ENCODE data around the gene KIAA1549. TPM values are rescaled to one million over a fixed set of nuclear protein-coding genes. Genes with fewer than 3 reads are reported as not detected.

The KIAA1549 gene
- total RNA-seq, 2 donors from 2014 or later = 0.95 to 1.8 TPM

DNA sequence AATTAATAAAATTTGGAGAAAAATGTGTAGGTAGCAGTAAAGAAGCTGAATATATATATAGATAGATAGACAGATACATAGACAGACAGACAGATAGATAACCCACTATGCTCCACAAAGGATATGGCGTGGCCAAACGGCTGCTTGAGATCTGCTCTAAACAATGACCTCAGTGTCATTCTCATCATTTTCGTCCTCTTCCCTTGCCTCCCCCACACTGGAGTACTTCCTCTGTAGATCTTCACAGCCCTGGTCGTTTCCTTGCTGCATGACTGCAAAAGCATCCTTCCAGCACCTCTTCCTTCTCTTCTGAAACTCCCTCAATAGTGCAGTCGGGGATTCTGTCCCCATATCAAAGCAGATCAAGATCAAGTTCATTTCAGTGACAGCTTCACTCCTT lies 147.6 kb downstream of the KIAA1549 start:
- Histone ChIP-seq H3K27me3 (replicated peaks; ENCODE audit: insufficient read depth) (no peaks in the 10 kb centered on the region), H3K36me3 (no peaks in the 10 kb centered on the region), H3K27ac (no peak overlapping the region), H3K4me3 (no peak overlapping the region), H3K4me1 (ENCODE audit: control insufficient read depth in 1 of 2, low read depth in 2 of 2) (no peaks in the 10 kb centered on the region), H3K9me3 (no peaks in the 10 kb centered on the region)
- TF ChIP-seq, protein P1, sequence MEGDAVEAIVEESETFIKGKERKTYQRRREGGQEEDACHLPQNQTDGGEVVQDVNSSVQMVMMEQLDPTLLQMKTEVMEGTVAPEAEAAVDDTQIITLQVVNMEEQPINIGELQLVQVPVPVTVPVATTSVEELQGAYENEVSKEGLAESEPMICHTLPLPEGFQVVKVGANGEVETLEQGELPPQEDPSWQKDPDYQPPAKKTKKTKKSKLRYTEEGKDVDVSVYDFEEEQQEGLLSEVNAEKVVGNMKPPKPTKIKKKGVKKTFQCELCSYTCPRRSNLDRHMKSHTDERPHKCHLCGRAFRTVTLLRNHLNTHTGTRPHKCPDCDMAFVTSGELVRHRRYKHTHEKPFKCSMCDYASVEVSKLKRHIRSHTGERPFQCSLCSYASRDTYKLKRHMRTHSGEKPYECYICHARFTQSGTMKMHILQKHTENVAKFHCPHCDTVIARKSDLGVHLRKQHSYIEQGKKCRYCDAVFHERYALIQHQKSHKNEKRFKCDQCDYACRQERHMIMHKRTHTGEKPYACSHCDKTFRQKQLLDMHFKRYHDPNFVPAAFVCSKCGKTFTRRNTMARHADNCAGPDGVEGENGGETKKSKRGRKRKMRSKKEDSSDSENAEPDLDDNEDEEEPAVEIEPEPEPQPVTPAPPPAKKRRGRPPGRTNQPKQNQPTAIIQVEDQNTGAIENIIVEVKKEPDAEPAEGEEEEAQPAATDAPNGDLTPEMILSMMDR (IDR thresholded peaks at IDR 0.05) = no peak
- DNase-seq (ENCODE audit: low spot score) (no peak), ATAC-seq (ENCODE audit: insufficient number of reproducible peaks, low FRiP score, low read depth) (no peak)

DNA sequence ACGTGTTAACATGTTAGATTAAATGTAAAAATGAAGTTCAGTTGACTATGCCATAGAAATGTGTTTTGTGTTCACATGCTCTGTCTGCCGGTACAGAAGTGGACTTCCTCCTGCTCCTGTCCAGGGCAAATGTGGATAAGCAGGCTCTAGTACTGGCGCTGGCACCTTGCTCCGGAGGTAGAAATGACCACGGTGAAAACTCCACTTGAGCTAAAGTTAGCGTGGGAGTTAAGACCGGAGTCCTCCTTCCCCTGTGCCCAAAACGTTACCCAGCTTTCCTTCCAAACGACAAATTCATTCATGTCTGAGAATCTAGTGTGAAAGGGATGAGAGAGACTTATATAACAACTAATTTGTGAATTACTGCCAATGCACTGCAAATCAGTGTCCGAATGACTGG lies 148.2 kb downstream of the KIAA1549 start:
- Histone ChIP-seq H3K36me3 (no peaks in the 10 kb centered on the region), H3K9me3 (no peaks in the 10 kb centered on the region), H3K4me3 (no peak overlapping the region), H3K27me3 (replicated peaks; ENCODE audit: insufficient read depth) (no peaks in the 10 kb centered on the region), H3K27ac (no peak overlapping the region), H3K4me1 (ENCODE audit: control insufficient read depth in 1 of 2, low read depth in 2 of 2) (no peaks in the 10 kb centered on the region)
- ATAC-seq (ENCODE audit: insufficient number of reproducible peaks, low FRiP score, low read depth) (no peak), DNase-seq (ENCODE audit: low spot score) (no peak)
- TF ChIP-seq, protein P1 (IDR thresholded peaks at IDR 0.05) = no peak

DNA sequence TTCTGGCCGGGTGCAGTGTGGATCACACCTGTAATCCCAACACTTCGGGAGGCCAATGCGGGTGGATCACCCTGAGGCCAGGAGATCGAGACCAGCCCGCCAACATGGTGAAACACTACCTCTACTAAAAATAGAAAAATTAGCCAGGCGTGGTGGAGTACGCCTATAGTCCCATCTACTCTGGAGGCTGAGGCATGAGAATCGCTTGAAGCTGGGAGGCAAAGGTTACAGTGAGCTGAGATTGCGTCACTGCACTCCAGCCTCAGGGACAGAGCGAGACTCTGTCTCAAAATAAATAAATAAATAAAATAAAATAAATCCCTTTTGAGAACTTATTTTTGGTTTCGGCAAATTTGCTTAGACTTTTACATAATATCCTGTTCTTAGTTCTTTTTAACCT lies 151.9 kb downstream of the KIAA1549 start:
- Histone ChIP-seq H3K4me1 (ENCODE audit: control insufficient read depth in 1 of 2, low read depth in 2 of 2) (no peaks in the 10 kb centered on the region), H3K27ac (no peak overlapping the region), H3K9me3 (no peaks in the 10 kb centered on the region), H3K36me3 (no peaks in the 10 kb centered on the region), H3K4me3 (no peak overlapping the region), H3K27me3 (replicated peaks; ENCODE audit: insufficient read depth) (no peaks in the 10 kb centered on the region)
- ATAC-seq (ENCODE audit: insufficient number of reproducible peaks, low FRiP score, low read depth) = no peak
- TF ChIP-seq, protein P1 (IDR thresholded peaks at IDR 0.05) = no peak
- no peak for DNase-seq (ENCODE audit: low spot score)

DNA sequence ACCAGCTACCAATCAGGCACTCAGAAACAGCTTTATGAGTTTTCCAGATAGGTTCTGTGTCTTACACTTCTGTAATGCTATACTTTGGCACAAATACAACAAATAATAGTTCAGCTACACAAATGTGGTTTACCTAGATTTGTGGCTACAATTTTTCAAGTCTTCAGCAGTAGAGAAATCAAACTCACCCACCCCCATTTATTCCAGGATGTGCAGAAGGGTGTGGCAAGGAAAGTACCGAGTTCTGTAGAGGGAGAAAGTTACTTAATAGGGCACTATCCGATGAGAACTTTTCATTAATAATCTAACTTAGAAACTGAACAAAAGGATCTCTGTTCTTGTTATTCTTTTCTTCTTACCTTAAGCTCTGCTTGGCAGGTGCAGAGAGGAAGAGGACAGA lies 152.9 kb downstream of the KIAA1549 start:
- TF ChIP-seq, protein P1 (IDR thresholded peaks at IDR 0.05) = no peak
- H3K9me3 ChIP-seq = no peaks in the 10 kb centered on the region
- H3K27me3 ChIP-seq (replicated peaks; ENCODE audit: insufficient read depth) = no peaks in the 10 kb centered on the region
- no peak overlapping the region for H3K4me3 ChIP-seq
- ATAC-seq (ENCODE audit: insufficient number of reproducible peaks, low FRiP score, low read depth) (no peak), DNase-seq (ENCODE audit: low spot score) (no peak)
- no peak overlapping the region for H3K27ac ChIP-seq
- H3K4me1 ChIP-seq (ENCODE audit: control insufficient read depth in 1 of 2, low read depth in 2 of 2) = no peaks in the 10 kb centered on the region
- no peaks in the 10 kb centered on the region for H3K36me3 ChIP-seq

DNA sequence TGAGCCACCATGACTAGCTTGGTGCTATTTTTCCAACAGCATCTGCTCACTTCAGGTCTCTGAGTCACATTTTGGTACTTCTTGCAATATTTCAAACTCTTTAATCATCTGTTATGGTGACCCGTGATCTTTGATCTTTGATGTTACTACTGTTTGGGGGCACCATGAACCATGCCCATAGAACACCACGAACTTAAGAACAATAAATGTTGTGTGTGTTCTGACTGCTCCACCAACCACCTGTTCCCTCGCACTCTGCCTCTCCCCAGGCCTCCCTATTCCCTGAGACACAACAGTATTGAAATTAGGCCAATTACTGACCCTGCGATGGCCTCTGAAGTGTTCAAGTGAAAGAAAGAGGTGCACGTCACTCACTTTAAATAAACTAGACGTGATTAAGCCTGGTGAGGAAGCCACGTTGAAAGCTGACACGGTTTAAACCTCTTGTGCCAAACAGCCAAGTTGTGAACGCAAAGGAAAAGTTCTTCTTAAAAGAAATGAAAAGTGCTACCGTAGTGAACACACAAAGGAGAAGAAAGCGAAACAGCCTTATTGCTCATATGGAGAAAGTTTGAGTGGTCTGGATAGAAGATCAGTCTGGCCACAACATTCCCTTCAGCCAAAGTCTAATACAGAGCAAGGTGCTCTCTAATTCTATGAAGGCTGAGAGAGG lies 156.0 kb downstream of the KIAA1549 start:
- TF ChIP-seq, protein P1 (IDR thresholded peaks at IDR 0.05) = no peak
- Histone ChIP-seq H3K27me3 (replicated peaks; ENCODE audit: insufficient read depth) (no peaks in the 10 kb centered on the region), H3K4me1 (ENCODE audit: control insufficient read depth in 1 of 2, low read depth in 2 of 2) (no peaks in the 10 kb centered on the region), H3K9me3 (no peaks in the 10 kb centered on the region), H3K36me3 (no peaks in the 10 kb centered on the region), H3K4me3 (no peak overlapping the region), H3K27ac (no peak overlapping the region)
- DNase-seq (ENCODE audit: low spot score) (no peak), ATAC-seq (ENCODE audit: insufficient number of reproducible peaks, low FRiP score, low read depth) (no peak)
